A549 (cell line): ENCODE measurements around the gene GRM4.

ENCODE experiments used
- ATOH8 ChIP-seq: fragments of 250-450 bp; sonication (Bioruptor Pico); IDR thresholded peaks from 2 replicates; pipeline ENCODE4 v1.5.0; 2020; ENCODE audit warnings: low read depth, mild to moderate bottlenecking, moderate library complexity
- BHLHE40 ChIP-seq: IDR thresholded peaks from 2 replicates; pipeline ENCODE4 v1.6.1; 2012; ENCODE audit warnings: low read depth, low read length, inconsistent platforms
- FOSL2 ChIP-seq, 2 experiments: fragments of 450-650 bp in 1 of 2; fragments of >200 bp in 1 of 2; sonication (Bioruptor Twin) in 1 of 2; formaldehyde crosslinking; IDR thresholded peaks; 2 replicates each; pipeline versions ENCODE4 v1.5.0 to v1.6.1; 2016 to 2020; ENCODE audit warnings: mild to moderate bottlenecking in 1 of 2, moderate library complexity in 1 of 2
- HDAC2 ChIP-seq: fragments of 200-600 bp; sonication (generic); IDR thresholded peaks from 2 replicates; pipeline ENCODE4 v1.6.1; 2016
- MAZ ChIP-seq: fragments of 150-350 bp; IDR thresholded peaks from 2 replicates; pipeline ENCODE4 v1.6.1; 2014; ENCODE audit warnings: antibody characterized with exemption, low read depth, low read length, borderline replicate concordance
- MYC ChIP-seq: IDR thresholded peaks from 2 replicates; pipeline ENCODE4 v1.6.1; 2012; ENCODE audit warnings: mild to moderate bottlenecking, inconsistent platforms, low read length, improper control_type of control experiment, borderline replicate concordance
- POLR2A ChIP-seq: IDR thresholded peaks from 2 replicates; pipeline ENCODE4 v1.6.1; 2012; ENCODE audit warnings: mild to moderate bottlenecking, low read length
- REST ChIP-seq: fragments of 200-600 bp; sonication (generic); IDR thresholded peaks from 2 replicates; pipeline ENCODE4 v1.6.1; 2016; ENCODE audit warnings: antibody characterized with exemption, mild to moderate bottlenecking, moderate library complexity
- ZFP36 ChIP-seq: fragments of 450-650 bp; IDR thresholded peaks from 2 replicates; pipeline ENCODE4 v1.6.1; 2014; ENCODE audit warnings: borderline replicate concordance; ENCODE audit not compliant: partially characterized antibody
- ZSCAN20 ChIP-seq: fragments of 250-450 bp; sonication (Bioruptor Pico); IDR thresholded peaks from 2 replicates; pipeline ENCODE4 v1.8.0; 2022; ENCODE audit warnings: mild to moderate bottlenecking, moderate library complexity
- TF ChIP-seq, protein P1 (sequence below): fragments of 150-350 bp; IDR thresholded peaks from 2 replicates; pipeline ENCODE4 v1.6.1; 2014; ENCODE audit warnings: low read depth, mild to moderate bottlenecking, low read length

DNA sequence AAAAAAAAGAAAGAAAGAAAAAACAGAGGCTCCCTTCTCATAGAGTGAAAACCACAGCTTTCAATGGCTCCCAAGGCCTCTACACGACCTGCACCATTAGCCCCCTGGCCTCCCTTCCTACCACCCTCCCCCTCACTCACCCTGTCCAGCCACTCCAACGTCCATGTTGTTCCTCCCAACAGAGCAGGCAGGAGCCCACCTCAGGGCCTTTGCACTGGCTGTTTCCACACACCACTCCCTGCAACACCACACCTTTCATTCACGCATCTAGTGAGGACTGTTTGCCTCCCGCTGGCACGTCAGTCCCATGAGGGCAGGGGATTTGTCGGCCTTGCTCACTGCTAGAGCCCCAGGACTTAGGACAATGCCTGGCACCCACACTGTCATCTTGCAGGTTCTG, 39.5 kb downstream of the GRM4 start:
- no peak for TF ChIP-seq ZSCAN20 (CRISPR knock-in tag)
- TF ChIP-seq FOSL2 (IDR thresholded peaks at IDR 0.05): no peak
- no peak for TF ChIP-seq FOSL2 (CRISPR knock-in tag; IDR thresholded peaks at IDR 0.05)
- TF ChIP-seq MYC: no peak
- TF ChIP-seq HDAC2: no peak
- TF ChIP-seq, protein P1, sequence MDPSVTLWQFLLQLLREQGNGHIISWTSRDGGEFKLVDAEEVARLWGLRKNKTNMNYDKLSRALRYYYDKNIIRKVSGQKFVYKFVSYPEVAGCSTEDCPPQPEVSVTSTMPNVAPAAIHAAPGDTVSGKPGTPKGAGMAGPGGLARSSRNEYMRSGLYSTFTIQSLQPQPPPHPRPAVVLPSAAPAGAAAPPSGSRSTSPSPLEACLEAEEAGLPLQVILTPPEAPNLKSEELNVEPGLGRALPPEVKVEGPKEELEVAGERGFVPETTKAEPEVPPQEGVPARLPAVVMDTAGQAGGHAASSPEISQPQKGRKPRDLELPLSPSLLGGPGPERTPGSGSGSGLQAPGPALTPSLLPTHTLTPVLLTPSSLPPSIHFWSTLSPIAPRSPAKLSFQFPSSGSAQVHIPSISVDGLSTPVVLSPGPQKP: no peak
- no peak for TF ChIP-seq MAZ
- no peak for TF ChIP-seq REST
- TF ChIP-seq ZFP36: no peak
- no peak for TF ChIP-seq ATOH8 (CRISPR knock-in tag)
- TF ChIP-seq BHLHE40: no peak
- TF ChIP-seq POLR2A: no peak
